ENCODE measurements around the gene CD300LD. TPM values are rescaled to one million over a fixed set of nuclear protein-coding genes. Genes with fewer than 3 reads are reported as not detected.

The CD300LD gene
- total and polyA plus RNA-seq, 10 of the 15 experiments (the other 5 are each of a cell fraction or from before 2014, with no cell fraction given) = not detected

DNA sequence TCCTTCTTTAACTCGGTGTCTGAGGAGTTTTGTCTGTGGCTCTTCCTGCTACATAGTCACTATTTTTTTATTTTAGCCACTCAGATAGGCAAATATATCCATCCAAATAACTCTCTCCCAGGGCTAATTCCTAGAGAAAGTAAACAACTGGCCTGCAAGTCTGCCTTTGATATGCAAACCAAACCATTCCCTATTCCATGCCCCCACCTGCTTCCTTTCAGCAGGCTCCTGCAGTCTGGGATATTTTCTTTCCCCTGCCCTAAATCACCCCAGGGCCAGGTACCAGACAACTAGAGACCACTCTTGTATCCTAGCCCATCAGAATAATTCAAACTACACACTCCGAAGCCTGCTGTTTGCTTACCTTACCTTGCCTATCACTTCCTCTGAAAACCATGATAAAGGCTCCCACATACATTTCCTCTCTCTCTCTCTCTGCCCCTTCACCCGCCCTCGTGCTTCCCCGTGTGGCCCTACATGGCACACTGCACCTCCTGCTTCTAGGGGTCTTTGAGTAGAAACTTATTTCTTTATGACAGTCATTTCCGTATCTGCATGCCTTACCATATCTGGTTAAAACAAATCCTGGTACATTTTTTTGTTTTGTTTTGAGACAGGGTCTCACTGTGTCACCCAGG is 33.1 kb downstream of the CD300LD start:
- CTCF ChIA-PET = no interaction called here
- peaks cover 2 to 3% of the 10 kb centered on the region in 2 experiments; a peak in 3 of 4 replicates for H3K27me3 ChIP-seq (replicated peaks in 1 of 2; ENCODE audit: control insufficient read depth in 2 of 2, insufficient read depth in 2 of 2, low read length in 1 of 2)
- H3K79me2 ChIP-seq (ENCODE audit: control insufficient read depth, insufficient read depth, low read length) = no peaks in the 10 kb centered on the region
- RAD21 ChIA-PET (ENCODE audit: unreplicated experiment) = no interaction called here
- no peak overlapping the region for H3K27ac ChIP-seq (ENCODE audit: control insufficient read depth, insufficient read depth)
- TF ChIP-seq BACH1 (IDR thresholded peaks at IDR 0.05; ENCODE audit: borderline replicate concordance) (no peak), HDAC6 (IDR thresholded peaks at IDR 0.05; ENCODE audit: unreplicated experiment) (no peak), ZNF274 (IDR thresholded peaks at IDR 0.05; ENCODE audit: insufficient read depth, insufficient read length) (no peak), NR2C1 (IDR thresholded peaks at IDR 0.05) (no peak), NRF1 (conservative IDR thresholded peaks at IDR 0.05; ENCODE audit: low read depth, low read length) (no peak), ETV6 (conservative IDR thresholded peaks at IDR 0.05 in 1 of 2, IDR thresholded peaks at IDR 0.05 in 1 of 2; ENCODE audit: borderline replicate concordance in 1 of 2, low read depth in 1 of 2) (no peak), NBN (IDR thresholded peaks at IDR 0.05) (no peak), ZNF217 (IDR thresholded peaks at IDR 0.05) (no peak)
- TF ChIP-seq, protein P1, sequence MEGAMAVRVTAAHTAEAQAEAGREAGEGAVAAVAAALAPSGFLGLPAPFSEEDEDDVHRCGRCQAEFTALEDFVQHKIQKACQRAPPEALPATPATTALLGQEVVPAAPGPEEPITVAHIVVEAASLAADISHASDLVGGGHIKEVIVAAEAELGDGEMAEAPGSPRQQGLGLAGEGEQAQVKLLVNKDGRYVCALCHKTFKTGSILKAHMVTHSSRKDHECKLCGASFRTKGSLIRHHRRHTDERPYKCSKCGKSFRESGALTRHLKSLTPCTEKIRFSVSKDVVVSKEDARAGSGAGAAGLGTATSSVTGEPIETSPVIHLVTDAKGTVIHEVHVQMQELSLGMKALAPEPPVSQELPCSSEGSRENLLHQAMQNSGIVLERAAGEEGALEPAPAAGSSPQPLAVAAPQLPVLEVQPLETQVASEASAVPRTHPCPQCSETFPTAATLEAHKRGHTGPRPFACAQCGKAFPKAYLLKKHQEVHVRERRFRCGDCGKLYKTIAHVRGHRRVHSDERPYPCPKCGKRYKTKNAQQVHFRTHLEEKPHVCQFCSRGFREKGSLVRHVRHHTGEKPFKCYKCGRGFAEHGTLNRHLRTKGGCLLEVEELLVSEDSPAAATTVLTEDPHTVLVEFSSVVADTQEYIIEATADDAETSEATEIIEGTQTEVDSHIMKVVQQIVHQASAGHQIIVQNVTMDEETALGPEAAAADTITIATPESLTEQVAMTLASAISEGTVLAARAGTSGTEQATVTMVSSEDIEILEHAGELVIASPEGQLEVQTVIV (IDR thresholded peaks at IDR 0.05; ENCODE audit: borderline replicate concordance, partially characterized antibody) = no peak
- TF ChIP-seq, protein P2, sequence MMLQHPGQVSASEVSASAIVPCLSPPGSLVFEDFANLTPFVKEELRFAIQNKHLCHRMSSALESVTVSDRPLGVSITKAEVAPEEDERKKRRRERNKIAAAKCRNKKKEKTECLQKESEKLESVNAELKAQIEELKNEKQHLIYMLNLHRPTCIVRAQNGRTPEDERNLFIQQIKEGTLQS (IDR thresholded peaks at IDR 0.05; ENCODE audit: borderline replicate concordance, extremely low read depth, low read depth, low read length) = no peak
- TF ChIP-seq, protein P3, sequence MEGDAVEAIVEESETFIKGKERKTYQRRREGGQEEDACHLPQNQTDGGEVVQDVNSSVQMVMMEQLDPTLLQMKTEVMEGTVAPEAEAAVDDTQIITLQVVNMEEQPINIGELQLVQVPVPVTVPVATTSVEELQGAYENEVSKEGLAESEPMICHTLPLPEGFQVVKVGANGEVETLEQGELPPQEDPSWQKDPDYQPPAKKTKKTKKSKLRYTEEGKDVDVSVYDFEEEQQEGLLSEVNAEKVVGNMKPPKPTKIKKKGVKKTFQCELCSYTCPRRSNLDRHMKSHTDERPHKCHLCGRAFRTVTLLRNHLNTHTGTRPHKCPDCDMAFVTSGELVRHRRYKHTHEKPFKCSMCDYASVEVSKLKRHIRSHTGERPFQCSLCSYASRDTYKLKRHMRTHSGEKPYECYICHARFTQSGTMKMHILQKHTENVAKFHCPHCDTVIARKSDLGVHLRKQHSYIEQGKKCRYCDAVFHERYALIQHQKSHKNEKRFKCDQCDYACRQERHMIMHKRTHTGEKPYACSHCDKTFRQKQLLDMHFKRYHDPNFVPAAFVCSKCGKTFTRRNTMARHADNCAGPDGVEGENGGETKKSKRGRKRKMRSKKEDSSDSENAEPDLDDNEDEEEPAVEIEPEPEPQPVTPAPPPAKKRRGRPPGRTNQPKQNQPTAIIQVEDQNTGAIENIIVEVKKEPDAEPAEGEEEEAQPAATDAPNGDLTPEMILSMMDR (IDR thresholded peaks at IDR 0.05 in 2 of 3, conservative IDR thresholded peaks at IDR 0.05 in 1 of 3; ENCODE audit: control insufficient read depth in 2 of 3, extremely low read depth in 1 of 3, insufficient read depth in 1 of 3, low read depth in 3 of 3, low read length in 3 of 3) = no peak
- TF ChIP-seq, protein P4, sequence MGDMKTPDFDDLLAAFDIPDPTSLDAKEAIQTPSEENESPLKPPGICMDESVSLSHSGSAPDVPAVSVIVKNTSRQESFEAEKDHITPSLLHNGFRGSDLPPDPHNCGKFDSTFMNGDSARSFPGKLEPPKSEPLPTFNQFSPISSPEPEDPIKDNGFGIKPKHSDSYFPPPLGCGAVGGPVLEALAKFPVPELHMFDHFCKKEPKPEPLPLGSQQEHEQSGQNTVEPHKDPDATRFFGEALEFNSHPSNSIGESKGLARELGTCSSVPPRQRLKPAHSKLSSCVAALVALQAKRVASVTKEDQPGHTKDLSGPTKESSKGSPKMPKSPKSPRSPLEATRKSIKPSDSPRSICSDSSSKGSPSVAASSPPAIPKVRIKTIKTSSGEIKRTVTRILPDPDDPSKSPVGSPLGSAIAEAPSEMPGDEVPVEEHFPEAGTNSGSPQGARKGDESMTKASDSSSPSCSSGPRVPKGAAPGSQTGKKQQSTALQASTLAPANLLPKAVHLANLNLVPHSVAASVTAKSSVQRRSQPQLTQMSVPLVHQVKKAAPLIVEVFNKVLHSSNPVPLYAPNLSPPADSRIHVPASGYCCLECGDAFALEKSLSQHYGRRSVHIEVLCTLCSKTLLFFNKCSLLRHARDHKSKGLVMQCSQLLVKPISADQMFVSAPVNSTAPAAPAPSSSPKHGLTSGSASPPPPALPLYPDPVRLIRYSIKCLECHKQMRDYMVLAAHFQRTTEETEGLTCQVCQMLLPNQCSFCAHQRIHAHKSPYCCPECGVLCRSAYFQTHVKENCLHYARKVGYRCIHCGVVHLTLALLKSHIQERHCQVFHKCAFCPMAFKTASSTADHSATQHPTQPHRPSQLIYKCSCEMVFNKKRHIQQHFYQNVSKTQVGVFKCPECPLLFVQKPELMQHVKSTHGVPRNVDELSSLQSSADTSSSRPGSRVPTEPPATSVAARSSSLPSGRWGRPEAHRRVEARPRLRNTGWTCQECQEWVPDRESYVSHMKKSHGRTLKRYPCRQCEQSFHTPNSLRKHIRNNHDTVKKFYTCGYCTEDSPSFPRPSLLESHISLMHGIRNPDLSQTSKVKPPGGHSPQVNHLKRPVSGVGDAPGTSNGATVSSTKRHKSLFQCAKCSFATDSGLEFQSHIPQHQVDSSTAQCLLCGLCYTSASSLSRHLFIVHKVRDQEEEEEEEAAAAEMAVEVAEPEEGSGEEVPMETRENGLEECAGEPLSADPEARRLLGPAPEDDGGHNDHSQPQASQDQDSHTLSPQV (IDR thresholded peaks at IDR 0.05) = no peak
- 3% methylated on average over 6 of the region's 6 CpGs for WGBS (ENCODE audit: insufficient coverage, insufficient replicate concordance, low lambda C conversion rate, missing lambda C conversion rate)
- DNase-seq (ENCODE audit: low read depth, low spot score) = no peak
- no peaks in the 10 kb centered on the region for H3K36me3 ChIP-seq (ENCODE audit: control insufficient read depth in 2 of 2, insufficient read depth in 2 of 2, low read length in 1 of 2)
- H3K4me2 ChIP-seq (ENCODE audit: control insufficient read depth, insufficient read depth) = no peak overlapping the region
- H4K20me1 ChIP-seq (ENCODE audit: control insufficient read depth, insufficient read depth) = no peaks in the 10 kb centered on the region
- no peak overlapping the region for H2AFZ ChIP-seq (ENCODE audit: control insufficient read depth, low read depth, low read length)
- no peak for FAIRE-seq
- no TSS peak for BruUV-seq (replicated peaks)
- intact Hi-C loops (cut with micrococcal nuclease; ENCODE audit: unreplicated experiment) = no loop called here
- no peaks in the 10 kb centered on the region for H3K4me1 ChIP-seq (ENCODE audit: control insufficient read depth, insufficient read depth, low read length)
- no peaks in the 10 kb centered on the region; the same call in 2 of the 3 replicates for H3K9me3 ChIP-seq (replicated peaks; ENCODE audit: control insufficient read depth, insufficient read depth, low read length)
- POLR2A ChIA-PET = no interaction called here
- no peak overlapping the region for H3K9ac ChIP-seq (ENCODE audit: control insufficient read depth, insufficient read depth, low read length)
- no peak for ATAC-seq
- in situ Hi-C loops (cut with MboI) = no loop called here
- SMC1A ChIA-PET (ENCODE audit: uncharacterized antibody, unreplicated experiment) = no interaction called here
- no peak overlapping the region for H3K4me3 ChIP-seq

Data from GM12878 (cell line).